ENCODE measurements around the gene MTFR1L.

GRCh38 chr1:25772164-25772563, 47.6 kb upstream of the MTFR1L start:
- no peak for TF ChIP-seq POLR2A (IDR thresholded peaks at IDR 0.05)
- TF ChIP-seq, protein P1, sequence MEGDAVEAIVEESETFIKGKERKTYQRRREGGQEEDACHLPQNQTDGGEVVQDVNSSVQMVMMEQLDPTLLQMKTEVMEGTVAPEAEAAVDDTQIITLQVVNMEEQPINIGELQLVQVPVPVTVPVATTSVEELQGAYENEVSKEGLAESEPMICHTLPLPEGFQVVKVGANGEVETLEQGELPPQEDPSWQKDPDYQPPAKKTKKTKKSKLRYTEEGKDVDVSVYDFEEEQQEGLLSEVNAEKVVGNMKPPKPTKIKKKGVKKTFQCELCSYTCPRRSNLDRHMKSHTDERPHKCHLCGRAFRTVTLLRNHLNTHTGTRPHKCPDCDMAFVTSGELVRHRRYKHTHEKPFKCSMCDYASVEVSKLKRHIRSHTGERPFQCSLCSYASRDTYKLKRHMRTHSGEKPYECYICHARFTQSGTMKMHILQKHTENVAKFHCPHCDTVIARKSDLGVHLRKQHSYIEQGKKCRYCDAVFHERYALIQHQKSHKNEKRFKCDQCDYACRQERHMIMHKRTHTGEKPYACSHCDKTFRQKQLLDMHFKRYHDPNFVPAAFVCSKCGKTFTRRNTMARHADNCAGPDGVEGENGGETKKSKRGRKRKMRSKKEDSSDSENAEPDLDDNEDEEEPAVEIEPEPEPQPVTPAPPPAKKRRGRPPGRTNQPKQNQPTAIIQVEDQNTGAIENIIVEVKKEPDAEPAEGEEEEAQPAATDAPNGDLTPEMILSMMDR (IDR thresholded peaks at IDR 0.05): no peak
